ENCODE measurements around the gene MAL.
"Not testable (repeated sequence)": the region's sequence is repeated elsewhere in the genome, so short reads cannot be mapped to it uniquely, and the experiment has no call there.

- not testable (repeated sequence) for TF ChIP-seq CTCF (conservative IDR thresholded peaks at IDR 0.05; ENCODE audit: low read depth in 2 of 2); EZH2 (IDR thresholded peaks at IDR 0.05; ENCODE audit: low read depth, unreplicated experiment); EZH2phosphoT487 (IDR thresholded peaks at IDR 0.05; ENCODE audit: unreplicated experiment); POLR2AphosphoS5 (IDR thresholded peaks at IDR 0.05; ENCODE audit: low read depth); ZNF331 (CRISPR knock-in tag; IDR thresholded peaks at IDR 0.05; ENCODE audit: low read depth)
- TF ChIP-seq, protein P1, sequence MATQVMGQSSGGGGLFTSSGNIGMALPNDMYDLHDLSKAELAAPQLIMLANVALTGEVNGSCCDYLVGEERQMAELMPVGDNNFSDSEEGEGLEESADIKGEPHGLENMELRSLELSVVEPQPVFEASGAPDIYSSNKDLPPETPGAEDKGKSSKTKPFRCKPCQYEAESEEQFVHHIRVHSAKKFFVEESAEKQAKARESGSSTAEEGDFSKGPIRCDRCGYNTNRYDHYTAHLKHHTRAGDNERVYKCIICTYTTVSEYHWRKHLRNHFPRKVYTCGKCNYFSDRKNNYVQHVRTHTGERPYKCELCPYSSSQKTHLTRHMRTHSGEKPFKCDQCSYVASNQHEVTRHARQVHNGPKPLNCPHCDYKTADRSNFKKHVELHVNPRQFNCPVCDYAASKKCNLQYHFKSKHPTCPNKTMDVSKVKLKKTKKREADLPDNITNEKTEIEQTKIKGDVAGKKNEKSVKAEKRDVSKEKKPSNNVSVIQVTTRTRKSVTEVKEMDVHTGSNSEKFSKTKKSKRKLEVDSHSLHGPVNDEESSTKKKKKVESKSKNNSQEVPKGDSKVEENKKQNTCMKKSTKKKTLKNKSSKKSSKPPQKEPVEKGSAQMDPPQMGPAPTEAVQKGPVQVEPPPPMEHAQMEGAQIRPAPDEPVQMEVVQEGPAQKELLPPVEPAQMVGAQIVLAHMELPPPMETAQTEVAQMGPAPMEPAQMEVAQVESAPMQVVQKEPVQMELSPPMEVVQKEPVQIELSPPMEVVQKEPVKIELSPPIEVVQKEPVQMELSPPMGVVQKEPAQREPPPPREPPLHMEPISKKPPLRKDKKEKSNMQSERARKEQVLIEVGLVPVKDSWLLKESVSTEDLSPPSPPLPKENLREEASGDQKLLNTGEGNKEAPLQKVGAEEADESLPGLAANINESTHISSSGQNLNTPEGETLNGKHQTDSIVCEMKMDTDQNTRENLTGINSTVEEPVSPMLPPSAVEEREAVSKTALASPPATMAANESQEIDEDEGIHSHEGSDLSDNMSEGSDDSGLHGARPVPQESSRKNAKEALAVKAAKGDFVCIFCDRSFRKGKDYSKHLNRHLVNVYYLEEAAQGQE (IDR thresholded peaks at IDR 0.05; ENCODE audit: unreplicated experiment) = not testable (repeated sequence)
Observed at GRCh38 chr2:95098273-95098672, 72.8 kb downstream of the MAL start.
